Right lung (tissue), 5 donors: Measurements from ENCODE around the gene NDUFS6. TPM values are rescaled to one million over a fixed set of nuclear protein-coding genes. Genes with fewer than 3 reads are reported as not detected.
"Not testable (repeated sequence)": the region's sequence is repeated elsewhere in the genome, so short reads cannot be mapped to it uniquely, and the experiment has no call there.

Experiments used
- DNase-seq, 2 donors: peaks; one replicate each; pipeline ENCODE4 v3.0.0-alpha.2; 2013
- polyA plus RNA-seq, 5 donors: library from polyadenylated mRNA; unstranded; fragments of 120-200 nt; gene quantifications; one replicate each; pipeline versions ENCODE4 v1.2.1 to v1.2.3, GENCODE V29; 2013; ENCODE audit warnings: inconsistent platforms in 1 of 5, low replicate concordance in 1 of 5; ENCODE audit not compliant: insufficient read length in 5 of 5, insufficient read depth in 1 of 5

NDUFS6 gene
- polyA plus RNA-seq, 5 donors, result 29.9 to 67.8 (median 38.1) TPM

DNA sequence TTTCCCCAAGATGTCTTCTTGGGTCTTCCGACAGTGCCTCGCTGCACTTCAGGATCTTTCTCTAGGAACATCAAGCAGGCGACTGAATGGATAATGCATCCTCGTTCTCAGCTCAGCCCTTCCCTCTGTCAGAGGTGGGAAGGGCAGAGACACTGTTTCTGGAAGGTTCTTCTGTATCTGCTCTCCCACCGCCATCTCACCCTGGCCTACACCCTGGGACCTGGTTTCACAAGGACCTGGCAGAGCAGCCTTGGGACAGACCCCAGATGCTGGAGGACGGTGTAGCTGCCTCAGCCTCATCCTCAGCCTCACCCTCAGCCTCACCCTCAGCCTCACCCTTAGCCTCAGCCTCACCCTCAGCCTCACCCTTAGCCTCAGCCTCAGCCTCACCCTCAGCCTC lies 20.1 kb upstream of the NDUFS6 start:
- DNase-seq, result no peak

DNA sequence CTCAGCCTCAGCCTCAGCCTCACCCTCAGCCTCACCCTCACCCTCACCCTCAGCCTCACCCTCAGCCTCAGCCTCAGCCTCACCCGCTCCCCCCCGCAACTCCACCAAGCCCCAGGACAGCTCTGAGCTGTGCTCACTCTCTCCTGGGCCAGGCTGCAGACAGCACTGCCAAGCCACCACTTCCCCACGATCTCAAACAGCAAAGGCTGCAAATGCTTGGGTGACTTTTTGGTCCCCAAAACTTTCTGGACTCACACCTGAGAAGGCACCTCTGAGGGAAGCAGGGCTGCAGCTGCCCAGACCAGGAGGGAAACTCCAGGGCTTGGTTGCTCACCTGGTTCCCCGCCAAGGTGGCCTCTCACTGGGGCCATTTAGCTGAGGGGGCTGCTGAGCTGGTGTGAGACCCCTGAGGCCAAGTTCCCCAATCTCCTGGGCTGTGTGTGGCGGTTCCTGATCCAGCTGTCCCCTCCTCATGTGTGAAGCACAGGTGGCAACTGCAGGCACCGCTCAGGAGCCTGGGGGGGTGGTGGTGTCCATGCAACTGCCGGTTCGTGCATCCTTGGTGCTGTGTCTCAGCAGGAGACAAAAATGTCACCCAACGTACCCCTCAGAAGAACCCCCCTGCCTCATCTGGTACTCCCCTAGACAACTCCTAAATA lies 19.4 kb upstream of the NDUFS6 start:
- no peak for DNase-seq

GRCh38 chr5:1782385-1783215 lies 18.6 kb upstream of the NDUFS6 start:
- DNase-seq, result no peak

- DNase-seq, result no peak
Measured at GRCh38 chr5:1783216-1783554, 18.0 kb upstream of the NDUFS6 start.

- no peak for DNase-seq
Measured at GRCh38 chr5:1784197-1785050, 16.8 kb upstream of the NDUFS6 start.

GRCh38 chr5:1785062-1785461 lies 16.1 kb upstream of the NDUFS6 start:
- no peak for DNase-seq

- DNase-seq, result no peak
Measured at GRCh38 chr5:1785984-1786383, 15.2 kb upstream of the NDUFS6 start.

DNA sequence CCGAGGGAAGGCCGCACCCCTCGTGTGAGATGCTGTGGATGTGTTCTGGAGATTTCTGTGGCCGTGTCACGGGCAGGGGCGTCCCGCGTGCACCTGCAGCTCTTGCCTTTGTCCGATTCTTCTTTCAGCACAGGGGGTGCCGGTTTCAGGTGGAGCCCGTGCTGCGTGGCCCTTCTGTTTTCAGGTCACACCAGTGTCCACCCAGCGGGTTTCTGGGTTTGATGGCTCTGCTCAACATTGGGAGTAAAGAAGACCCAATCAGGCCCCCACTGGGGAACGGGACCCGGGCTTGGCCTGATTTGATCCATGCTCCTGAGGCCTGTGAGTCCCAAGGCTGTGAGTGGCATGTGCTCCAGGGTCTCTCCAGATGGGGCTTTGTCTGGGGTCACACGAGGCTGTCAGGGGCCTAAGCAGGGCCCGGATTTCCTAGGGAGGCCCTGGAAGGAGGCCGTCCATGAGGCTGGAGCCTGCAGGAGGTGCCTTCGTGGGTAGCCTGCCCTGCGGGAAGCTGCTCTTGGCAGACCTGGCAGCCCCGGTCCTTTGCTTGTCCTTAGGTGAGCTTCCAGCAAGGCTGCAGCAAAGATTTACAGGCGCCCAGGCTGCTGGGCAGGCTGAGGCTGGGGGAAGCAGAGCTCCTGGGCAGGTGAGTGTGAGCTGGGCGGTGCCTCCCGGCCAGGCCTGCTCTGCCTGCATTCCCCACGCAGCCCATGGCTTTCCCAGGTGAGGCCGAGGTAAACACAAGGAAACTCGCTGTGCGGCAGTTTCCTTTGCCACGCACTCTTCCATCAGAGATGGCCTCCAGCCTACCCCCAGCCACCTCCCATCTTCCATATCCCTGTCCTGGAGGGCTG lies 14.4 kb upstream of the NDUFS6 start:
- DNase-seq, result no peak

DNA sequence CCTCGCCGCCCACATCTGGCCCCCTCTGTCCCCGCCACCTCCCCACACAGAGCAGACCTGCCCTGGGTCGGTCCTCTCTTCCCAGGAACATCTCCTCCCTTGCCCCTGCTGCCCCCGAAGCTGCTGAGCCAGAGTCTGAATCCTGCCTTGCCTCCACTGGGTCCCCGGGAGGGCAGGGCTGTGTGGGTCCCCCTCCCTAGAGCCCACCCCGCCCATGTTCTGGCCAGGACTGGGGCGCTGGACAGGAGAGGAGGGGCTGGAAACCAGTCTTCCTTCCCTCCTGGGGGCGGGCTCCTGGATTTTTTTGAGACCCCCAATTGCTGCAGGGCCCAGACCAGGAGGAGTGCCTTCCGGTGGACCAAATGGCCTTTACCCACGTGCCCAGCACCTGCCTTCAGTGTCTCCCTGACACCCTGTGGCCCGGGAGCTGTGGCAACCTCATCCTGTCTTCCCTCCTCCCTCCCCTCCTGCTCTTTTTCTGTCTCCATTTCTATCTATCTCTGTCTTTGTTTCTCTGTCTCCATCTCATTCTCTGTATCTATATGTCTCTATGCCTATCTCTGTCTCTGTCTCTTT lies 13.6 kb upstream of the NDUFS6 start:
- no peak for DNase-seq

DNA sequence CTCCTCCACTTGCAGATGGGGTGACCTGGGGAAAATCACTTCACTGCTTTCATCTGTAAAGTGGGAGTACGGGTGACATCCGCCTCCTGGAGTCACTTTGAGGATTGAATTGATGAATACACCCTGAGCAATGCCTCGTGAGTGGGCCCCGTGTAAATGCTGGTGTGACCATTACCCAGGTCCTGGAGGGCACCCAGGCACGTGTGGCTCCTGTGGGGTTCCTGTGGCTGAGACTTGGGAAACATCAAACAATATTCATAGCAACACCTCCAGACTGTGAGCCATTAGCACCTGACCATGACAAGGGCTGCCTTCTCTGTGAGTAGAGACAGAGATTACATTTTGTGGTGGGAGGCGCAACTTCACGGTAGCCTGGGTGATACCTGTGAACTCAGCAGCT lies 13.0 kb upstream of the NDUFS6 start:
- DNase-seq, result no peak

GRCh38 chr5:1788828-1789227 lies 12.4 kb upstream of the NDUFS6 start:
- DNase-seq, result no peak

- DNase-seq, result not testable (repeated sequence)
Measured at GRCh38 chr5:1789438-1789833, 11.8 kb upstream of the NDUFS6 start.

GRCh38 chr5:1789834-1790471 lies 11.3 kb upstream of the NDUFS6 start:
- DNase-seq, result no peak

- DNase-seq, result no peak
Measured at GRCh38 chr5:1791176-1791575, 10.0 kb upstream of the NDUFS6 start.

- DNase-seq, result no peak
Measured at GRCh38 chr5:1792842-1793266, 8.4 kb upstream of the NDUFS6 start.

DNA sequence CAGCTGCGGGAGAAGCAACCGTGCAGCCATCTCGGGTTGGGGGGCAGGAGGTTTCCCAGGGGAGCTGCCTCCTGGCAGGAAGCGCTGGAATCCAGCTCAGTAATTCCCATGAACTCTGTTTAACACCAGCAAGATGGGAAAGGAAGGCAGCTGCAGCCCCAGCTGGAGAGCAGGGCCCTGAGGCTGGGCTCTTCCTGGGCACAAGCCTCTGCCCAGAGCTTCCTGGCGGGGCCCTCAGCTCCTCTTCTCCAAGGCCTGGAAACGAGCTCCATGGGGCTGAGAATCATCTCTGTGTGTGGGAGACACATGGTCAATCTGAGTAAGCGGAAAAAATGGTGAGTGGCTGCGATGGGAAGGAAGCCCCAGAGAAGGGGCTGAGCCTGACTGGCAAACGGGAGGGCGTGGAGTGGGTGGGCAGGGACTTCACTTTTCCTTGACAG lies 7.9 kb upstream of the NDUFS6 start:
- no peak for DNase-seq

GRCh38 chr5:1793966-1794900 lies 7.0 kb upstream of the NDUFS6 start:
- DNase-seq, result no peak

DNA sequence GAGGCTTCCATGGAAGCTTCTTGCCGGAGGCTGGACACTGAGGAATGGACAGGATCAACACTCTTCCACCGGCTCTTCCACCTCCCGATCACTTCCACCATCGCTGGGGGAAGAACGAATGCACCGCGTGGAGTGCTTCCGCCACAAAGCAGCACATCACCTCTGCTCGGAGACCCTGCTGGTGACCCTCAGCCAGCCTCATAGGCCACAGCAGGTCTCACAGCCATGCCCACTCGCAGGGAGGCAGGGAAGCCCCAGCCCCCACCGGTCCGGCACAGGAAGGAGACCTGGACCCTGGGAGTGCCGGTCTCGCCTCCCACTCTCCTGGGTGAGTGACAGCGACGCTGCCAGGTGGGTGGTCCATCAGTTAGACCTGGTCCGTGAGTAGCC lies 6.3 kb upstream of the NDUFS6 start:
- no peak for DNase-seq

GRCh38 chr5:1795506-1795905 lies 5.7 kb upstream of the NDUFS6 start:
- DNase-seq, result no peak

GRCh38 chr5:1795931-1796330 lies 5.3 kb upstream of the NDUFS6 start:
- no peak for DNase-seq
